ENCODE data around the gene ATP5ME.

- TF ChIP-seq CTCF (IDR thresholded peaks at IDR 0.05) (no peak), POLR2A (IDR thresholded peaks at IDR 0.05) (no peak)
Measured at GRCh38 chr4:679104-679481, 5.0 kb upstream of the ATP5ME start.
